Prostate gland (tissue), 2 donors: ENCODE measurements around the gene UBL5. TPM values are rescaled to one million over a fixed set of nuclear protein-coding genes. Genes with fewer than 3 reads are reported as not detected.

ENCODE experiments used
- DNase-seq: peaks from one replicate; pipeline ENCODE4 v3.0.0-alpha.2; 2019; ENCODE audit warnings: low spot score
- H3K27ac ChIP-seq, 2 donors: fragments of 200-600 bp; sonication (generic); 2 replicates each; pipeline ENCODE4 v1.5.1; 2017 to 2019
- H3K27me3 ChIP-seq: fragments of 200-600 bp; sonication (generic); replicated peaks from 2 replicates; pipeline ENCODE4 v1.5.1; 2019; ENCODE audit not compliant: insufficient read depth
- H3K36me3 ChIP-seq, 2 donors: fragments of 200-600 bp; sonication (generic); 1 replicate in 1 of 2; 2 replicates in 1 of 2; pipeline versions ENCODE4 v1.5.1 to v1.8.1; 2017 to 2019
- H3K4me1 ChIP-seq: fragments of 200-600 bp; sonication (generic); replicated peaks from 2 replicates; pipeline ENCODE4 v1.5.1; 2019
- H3K4me3 ChIP-seq, 2 donors: fragments of 200-600 bp; sonication (generic); 2 replicates each; pipeline ENCODE4 v1.5.1; 2017 to 2019
- H3K9me3 ChIP-seq: fragments of 200-600 bp; sonication (generic); 2 replicates; pipeline ENCODE4 v1.5.1; 2017
- POLR2A ChIP-seq: fragments of 450-650 bp; IDR thresholded peaks from one replicate; pipeline ENCODE4 v1.6.1; 2016; ENCODE audit warnings: antibody characterized with exemption, mild to moderate bottlenecking
- POLR2AphosphoS5 ChIP-seq: sonication (generic); formaldehyde crosslinking; IDR thresholded peaks from one replicate; pipeline ENCODE4 v1.6.1; 2017; ENCODE audit warnings: antibody characterized with exemption
- WGBS: methylation state at CpG from one replicate; pipeline ENCODE4 v1.1.5; 2018; 5-methylcytosine and 5-hydroxymethylcytosine counted together
- intact Hi-C: fragments of 100-400 bp; cut with DNase I; formaldehyde crosslinking; loops from one replicate; pipeline ENCODE4 v1.14.2; 2022
- total RNA-seq, 2 donors: library from RNA; depleted of rRNA; stranded (reverse); fragments of >200 nt; gene quantifications; one replicate each; pipeline ENCODE4 v1.1.0, GENCODE V29; 2016
- TF ChIP-seq, protein P1 (sequence below), 4 experiments: fragments of 200-600 bp in 2 of 4; fragments of 450-650 bp in 2 of 4; sonication (generic) in 2 of 4; IDR thresholded peaks; 1 replicate in 3 of 4; 2 replicates in 1 of 4; pipeline ENCODE4 v1.5.1; 2016 to 2019; ENCODE audit warnings: antibody characterized with exemption in 4 of 4, mild to moderate bottlenecking in 2 of 4, moderate library complexity in 2 of 4

UBL5 gene
- total RNA-seq, 2 donors from 2014 or later, result 543 to 675 TPM

DNA sequence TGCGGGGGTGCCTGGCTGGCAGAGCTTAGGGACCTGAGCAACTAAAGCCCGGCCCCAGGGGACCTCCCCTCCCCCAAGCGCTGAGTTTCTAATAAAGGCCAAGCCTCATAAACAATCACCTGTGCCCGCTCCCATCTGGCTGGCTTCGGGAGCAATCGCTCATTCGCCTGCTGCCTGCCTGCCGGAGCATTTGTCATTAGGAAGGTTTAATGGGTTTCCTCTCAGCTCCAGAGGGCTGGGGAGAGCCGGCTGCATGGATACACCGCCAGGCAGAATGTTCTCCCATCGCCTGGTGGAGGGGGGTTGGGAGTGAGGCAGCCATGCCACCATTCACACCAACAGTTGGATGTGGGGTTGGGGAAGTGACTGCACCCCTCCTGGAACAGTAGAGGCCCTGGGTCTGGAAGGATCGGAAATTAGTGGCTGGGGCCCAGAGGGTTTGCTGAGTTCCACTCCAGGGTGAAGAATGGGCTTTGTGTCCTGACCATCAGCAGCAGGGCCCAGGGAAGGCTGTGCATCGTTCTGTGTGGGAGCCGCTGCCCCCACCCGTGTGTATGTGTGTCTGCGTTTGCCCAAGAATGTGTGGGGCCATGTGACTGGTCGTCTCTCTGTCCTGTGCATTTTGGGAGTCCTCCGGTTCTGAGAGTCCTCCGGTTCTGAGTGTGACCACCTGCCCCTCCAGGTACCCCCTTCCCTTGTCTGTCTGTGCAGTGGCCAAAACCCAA lies 22.7 kb downstream of the UBL5 start:
- Histone ChIP-seq H3K4me3 (no peak overlapping the region), H3K4me1 (no peaks in the 10 kb centered on the region), H3K27me3 (no peaks in the 10 kb centered on the region), H3K27ac (no peak overlapping the region), H3K36me3 (no peaks in the 10 kb centered on the region), H3K9me3 (no peaks in the 10 kb centered on the region)
- DNase-seq, result no peak
- intact Hi-C loops, result no loop called here
- TF ChIP-seq POLR2AphosphoS5 (no peak), POLR2A (no peak)
- TF ChIP-seq, protein P1, sequence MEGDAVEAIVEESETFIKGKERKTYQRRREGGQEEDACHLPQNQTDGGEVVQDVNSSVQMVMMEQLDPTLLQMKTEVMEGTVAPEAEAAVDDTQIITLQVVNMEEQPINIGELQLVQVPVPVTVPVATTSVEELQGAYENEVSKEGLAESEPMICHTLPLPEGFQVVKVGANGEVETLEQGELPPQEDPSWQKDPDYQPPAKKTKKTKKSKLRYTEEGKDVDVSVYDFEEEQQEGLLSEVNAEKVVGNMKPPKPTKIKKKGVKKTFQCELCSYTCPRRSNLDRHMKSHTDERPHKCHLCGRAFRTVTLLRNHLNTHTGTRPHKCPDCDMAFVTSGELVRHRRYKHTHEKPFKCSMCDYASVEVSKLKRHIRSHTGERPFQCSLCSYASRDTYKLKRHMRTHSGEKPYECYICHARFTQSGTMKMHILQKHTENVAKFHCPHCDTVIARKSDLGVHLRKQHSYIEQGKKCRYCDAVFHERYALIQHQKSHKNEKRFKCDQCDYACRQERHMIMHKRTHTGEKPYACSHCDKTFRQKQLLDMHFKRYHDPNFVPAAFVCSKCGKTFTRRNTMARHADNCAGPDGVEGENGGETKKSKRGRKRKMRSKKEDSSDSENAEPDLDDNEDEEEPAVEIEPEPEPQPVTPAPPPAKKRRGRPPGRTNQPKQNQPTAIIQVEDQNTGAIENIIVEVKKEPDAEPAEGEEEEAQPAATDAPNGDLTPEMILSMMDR (IDR thresholded peaks at IDR 0.05), result no peak
- 47% methylated on average over 19 of the region's 19 CpGs for WGBS

DNA sequence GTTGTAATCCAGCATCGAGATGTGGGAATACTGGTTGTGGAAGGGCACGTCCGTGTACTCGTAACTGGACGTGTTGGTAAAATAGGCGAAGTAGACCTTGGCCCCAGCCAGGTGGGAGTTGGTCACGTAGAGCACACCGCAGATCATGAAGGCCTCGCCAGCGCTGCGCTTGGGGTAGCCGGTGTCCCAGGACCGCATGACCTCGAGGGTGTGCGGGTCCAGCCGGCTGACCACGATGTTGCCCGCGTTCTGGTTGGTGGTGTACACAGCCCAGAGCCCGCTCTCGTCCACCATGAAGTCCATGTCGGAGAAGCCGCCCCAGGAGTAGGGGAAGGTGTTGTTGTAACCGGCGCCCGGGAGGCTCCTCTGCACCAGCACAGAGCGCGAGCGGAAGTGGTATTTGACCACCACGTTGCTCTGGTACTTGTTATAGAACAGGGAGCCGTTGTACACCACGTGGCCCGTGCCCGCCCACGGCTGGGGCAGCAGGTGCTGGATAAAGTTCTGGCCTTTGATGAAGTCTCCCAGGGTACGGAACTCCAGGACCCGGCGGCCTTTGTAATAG lies 26.6 kb downstream of the UBL5 start:
- H3K27me3 ChIP-seq, result no peaks in the 10 kb centered on the region
- no peaks in the 10 kb centered on the region for H3K9me3 ChIP-seq
- no peaks in the 10 kb centered on the region for H3K36me3 ChIP-seq
- no peak overlapping the region for H3K27ac ChIP-seq
- WGBS, result 96% methylated on average over 38 of the region's 38 CpGs
- H3K4me1 ChIP-seq, result no peaks in the 10 kb centered on the region
- TF ChIP-seq POLR2A, result no peak
- TF ChIP-seq, protein P1 (IDR thresholded peaks at IDR 0.05), result no peak
- TF ChIP-seq POLR2AphosphoS5, result no peak
- no peak for DNase-seq
- intact Hi-C loops, result no loop called here
- H3K4me3 ChIP-seq, result no peak overlapping the region

DNA sequence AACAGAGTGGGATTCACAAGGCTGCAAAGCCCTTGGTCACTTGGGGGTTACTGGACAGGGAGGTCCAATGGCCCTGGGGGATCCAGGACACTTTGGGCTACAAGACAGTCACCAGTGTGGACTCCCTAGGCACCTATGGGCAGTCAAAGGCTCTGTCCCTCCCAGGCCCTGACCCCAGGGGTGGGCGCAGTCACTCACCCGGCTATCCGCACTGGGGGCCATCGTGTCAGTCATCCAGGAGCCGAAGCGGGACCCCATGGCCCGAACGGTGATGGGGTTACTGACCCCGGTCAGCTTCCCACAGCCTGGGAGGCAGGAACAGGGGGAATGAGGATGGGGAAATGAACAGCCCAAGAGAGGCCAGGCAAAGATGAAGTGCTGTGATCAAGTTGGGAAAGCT lies 28.9 kb downstream of the UBL5 start:
- WGBS, result 93% methylated on average over 9 of the region's 9 CpGs
- TF ChIP-seq POLR2A (no peak), POLR2AphosphoS5 (no peak)
- TF ChIP-seq, protein P1 (IDR thresholded peaks at IDR 0.05), result no peak
- Histone ChIP-seq H3K36me3 (no peaks in the 10 kb centered on the region), H3K4me3 (no peak overlapping the region), H3K4me1 (no peaks in the 10 kb centered on the region), H3K27me3 (no peaks in the 10 kb centered on the region), H3K27ac (no peak overlapping the region), H3K9me3 (no peaks in the 10 kb centered on the region)
- DNase-seq, result no peak
- intact Hi-C loops, result no loop called here

DNA sequence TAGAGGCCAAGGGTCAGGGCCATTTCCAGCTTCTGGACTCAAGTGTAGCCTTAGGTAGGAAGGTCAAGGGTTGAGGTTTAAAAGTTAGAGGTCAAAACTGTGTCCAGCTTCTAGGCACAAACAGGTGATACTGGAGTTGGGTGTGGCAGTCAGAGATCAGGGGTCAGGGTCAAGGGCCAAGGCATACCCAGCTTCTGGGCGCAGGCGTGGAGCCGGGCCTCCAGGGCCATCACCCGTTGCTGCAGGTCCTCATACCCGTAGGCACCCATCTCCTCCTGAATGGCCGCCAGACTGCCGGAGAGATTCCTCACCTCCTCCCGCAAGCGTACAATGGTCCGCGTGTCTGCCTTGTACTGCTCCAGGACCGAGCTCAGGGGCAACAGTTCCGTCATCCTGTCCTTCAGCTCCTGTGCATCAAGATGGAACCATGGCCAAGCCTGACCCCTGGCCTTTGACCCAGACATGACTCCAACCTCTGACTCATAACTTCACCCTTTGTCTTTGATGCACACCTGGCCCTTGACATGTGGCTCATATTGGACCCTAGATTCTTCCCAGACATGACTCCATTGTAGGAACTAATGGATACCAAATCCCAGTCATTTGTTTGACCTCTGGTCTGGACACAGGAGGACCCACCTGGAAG lies 29.5 kb downstream of the UBL5 start:
- Histone ChIP-seq H3K4me3 (no peak overlapping the region), H3K27me3 (no peaks in the 10 kb centered on the region), H3K36me3 (no peaks in the 10 kb centered on the region), H3K27ac (no peak overlapping the region), H3K9me3 (no peaks in the 10 kb centered on the region), H3K4me1 (no peaks in the 10 kb centered on the region)
- WGBS, result 92% methylated on average over 13 of the region's 13 CpGs
- TF ChIP-seq POLR2A, result no peak
- TF ChIP-seq, protein P1 (IDR thresholded peaks at IDR 0.05), result no peak
- no peak for TF ChIP-seq POLR2AphosphoS5
- no peak for DNase-seq
- intact Hi-C loops, result no loop called here
